GM23248 (cell line): ENCODE measurements around the gene MACROD2. TPM values are rescaled to one million over a fixed set of nuclear protein-coding genes. Genes with fewer than 3 reads are reported as not detected.

Experiments used
- DNase-seq: peaks from one replicate; pipeline ENCODE4 v3.0.0-alpha.2; 2015
- H2AFZ ChIP-seq: fragments of 200-600 bp; sonication (generic); 2 replicates; pipeline ENCODE4 v1.6.1; 2016; ENCODE audit warnings: antibody characterized with exemption
- H3F3A ChIP-seq: fragments of 200-600 bp; sonication (generic); 2 replicates; pipeline ENCODE4 v1.6.1; 2016; ENCODE audit warnings: mild to moderate bottlenecking, antibody characterized with exemption, mixed run types; ENCODE audit not compliant: insufficient read depth
- H3K27ac ChIP-seq: fragments of 200-600 bp; sonication (generic); 2 replicates; pipeline ENCODE4 v1.5.1; 2016; ENCODE audit warnings: mild to moderate bottlenecking
- H3K27me3 ChIP-seq: fragments of 200-600 bp; sonication (generic); replicated peaks from 2 replicates; pipeline ENCODE4 v1.6.1; 2016; ENCODE audit warnings: mild to moderate bottlenecking; ENCODE audit not compliant: insufficient read depth
- H3K36me3 ChIP-seq: fragments of 200-600 bp; sonication (generic); 2 replicates; pipeline ENCODE4 v1.6.1; 2016; ENCODE audit warnings: low read depth, mild to moderate bottlenecking
- H3K4me1 ChIP-seq: fragments of 200-600 bp; sonication (generic); 2 replicates; pipeline ENCODE4 v1.6.1; 2016; ENCODE audit warnings: mild to moderate bottlenecking; ENCODE audit not compliant: insufficient read depth
- H3K4me2 ChIP-seq: fragments of 200-600 bp; sonication (generic); one replicate; pipeline ENCODE4 v1.6.1; 2016; ENCODE audit warnings: mild to moderate bottlenecking; ENCODE audit not compliant: unreplicated experiment
- H3K4me3 ChIP-seq: fragments of 200-600 bp; sonication (generic); 2 replicates; pipeline ENCODE4 v1.5.1; 2016; ENCODE audit warnings: mild to moderate bottlenecking
- H3K79me2 ChIP-seq: fragments of 200-600 bp; sonication (generic); 2 replicates; pipeline ENCODE4 v1.6.1; 2016; ENCODE audit warnings: mild to moderate bottlenecking; ENCODE audit not compliant: insufficient read depth
- H3K9ac ChIP-seq: fragments of 200-600 bp; sonication (generic); 2 replicates; pipeline ENCODE4 v1.6.1; 2016; ENCODE audit warnings: mild to moderate bottlenecking
- H3K9me2 ChIP-seq: fragments of 200-600 bp; sonication (generic); 2 replicates; pipeline ENCODE4 v1.6.1; 2016; ENCODE audit warnings: mixed run types, mild to moderate bottlenecking, moderate library complexity; ENCODE audit not compliant: insufficient read depth
- H3K9me3 ChIP-seq: fragments of 200-600 bp; sonication (generic); one replicate; pipeline ENCODE4 v1.6.1; 2017; ENCODE audit warnings: low read depth
- H4K20me1 ChIP-seq: fragments of 200-600 bp; sonication (generic); 2 replicates; pipeline ENCODE4 v1.6.0; 2016; ENCODE audit not compliant: insufficient read depth
- EZH2 ChIP-seq: fragments of 200-600 bp; sonication (generic); IDR thresholded peaks from 2 replicates; pipeline ENCODE4 v1.6.1; 2018; ENCODE audit warnings: antibody characterized with exemption, mild to moderate bottlenecking; ENCODE audit not compliant: insufficient read depth, poor library complexity, severe bottlenecking
- EZH2phosphoT487 ChIP-seq: fragments of 200-600 bp; sonication (generic); IDR thresholded peaks from 2 replicates; pipeline ENCODE4 v1.6.1; 2018; ENCODE audit warnings: antibody characterized with exemption, moderate library complexity, mild to moderate bottlenecking, low read depth; ENCODE audit not compliant: insufficient read depth
- WGBS, 2 experiments: methylation state at CpG; one replicate each; pipeline ENCODE4 v1.1.6; 2015 to 2017; ENCODE audit warnings: low lambda C conversion rate in 2 of 2, low coverage in 1 of 2; ENCODE audit errors: missing lambda C conversion rate in 2 of 2; 5-methylcytosine and 5-hydroxymethylcytosine counted together
- in situ Hi-C: fragments of 300-500 bp; cut with MboI; formaldehyde crosslinking; loops from 2 replicates; pipeline ENCODE4 v1.15.0; 2020
- polyA plus RNA-seq: library from polyadenylated mRNA; unstranded; fragments of >200 nt; fragmentation: Nextera tagmentation; extraction: Ambion mirVana; gene quantifications from 2 replicates; pipeline ENCODE4 v1.2.1, GENCODE V29; 2016
- total RNA-seq: library from RNA; depleted of rRNA; stranded (reverse); fragments of >200 nt; shearing (Covaris generic); gene quantifications from 2 replicates; pipeline ENCODE4 v1.2.3, GENCODE V29; 2014

The MACROD2 gene
- total and polyA plus RNA-seq, 2 experiments from 2014 or later, result 1.1 to 3.1 TPM

- DNase-seq, result no peak
- H4K20me1 ChIP-seq, result no peaks in the 10 kb centered on the region
- no peak for TF ChIP-seq EZH2phosphoT487
- TF ChIP-seq EZH2, result no peak
- H3K9me2 ChIP-seq, result no peaks in the 10 kb centered on the region
- no peaks in the 10 kb centered on the region for H3F3A ChIP-seq
- H3K4me1 ChIP-seq, result no peaks in the 10 kb centered on the region
- H2AFZ ChIP-seq, result no peak overlapping the region
- H3K4me2 ChIP-seq, result no peak overlapping the region
- in situ Hi-C loops, result no loop called here
- WGBS, 2 experiments, result 31 to 32% methylated on average over 3 of the region's 3 CpGs
- no peaks in the 10 kb centered on the region for H3K79me2 ChIP-seq
- no peaks in the 10 kb centered on the region for H3K9me3 ChIP-seq
- H3K36me3 ChIP-seq, result no peaks in the 10 kb centered on the region
- H3K9ac ChIP-seq, result no peak overlapping the region
- no peak overlapping the region for H3K4me3 ChIP-seq
- H3K27me3 ChIP-seq, result no peaks in the 10 kb centered on the region
- no peak overlapping the region for H3K27ac ChIP-seq
Observed at GRCh38 chr20:15905661-15906060, 1910.3 kb downstream of the MACROD2 start.

- Histone ChIP-seq H3K4me3 (no peak overlapping the region), H3K4me1 (no peaks in the 10 kb centered on the region), H3K9ac (no peak overlapping the region), H3K79me2 (no peaks in the 10 kb centered on the region), H3K27ac (no peak overlapping the region), H3K4me2 (no peak overlapping the region), H3K36me3 (no peaks in the 10 kb centered on the region), H3K9me2 (no peaks in the 10 kb centered on the region), H2AFZ (no peak overlapping the region), H3F3A (no peaks in the 10 kb centered on the region), H3K27me3 (no peaks in the 10 kb centered on the region), H3K9me3 (no peaks in the 10 kb centered on the region), H4K20me1 (no peaks in the 10 kb centered on the region)
- no peak for DNase-seq
- 26 to 34% methylated on average over 2 of the region's 2 CpGs for WGBS, 2 experiments
- TF ChIP-seq EZH2phosphoT487 (no peak), EZH2 (no peak)
- in situ Hi-C loops, result no loop called here
Observed at GRCh38 chr20:15909995-15910394, 1914.7 kb downstream of the MACROD2 start.

GRCh38 chr20:15911581-15911980 lies 1916.3 kb downstream of the MACROD2 start:
- Histone ChIP-seq H3K4me3 (no peak overlapping the region), H3K4me1 (no peaks in the 10 kb centered on the region), H3K9ac (no peak overlapping the region), H3F3A (no peaks in the 10 kb centered on the region), H3K79me2 (no peaks in the 10 kb centered on the region), H4K20me1 (no peaks in the 10 kb centered on the region), H3K36me3 (no peaks in the 10 kb centered on the region), H3K27me3 (no peaks in the 10 kb centered on the region), H3K4me2 (no peak overlapping the region), H3K9me3 (no peaks in the 10 kb centered on the region), H2AFZ (no peak overlapping the region), H3K27ac (no peak overlapping the region), H3K9me2 (no peaks in the 10 kb centered on the region)
- in situ Hi-C loops, result no loop called here
- TF ChIP-seq EZH2phosphoT487 (no peak), EZH2 (no peak)
- DNase-seq, result no peak
- WGBS, 2 experiments, result 49 to 54% methylated on average over 7 of the region's 7 CpGs

GRCh38 chr20:15913391-15914025 lies 1918.2 kb downstream of the MACROD2 start:
- no peaks in the 10 kb centered on the region for H3K9me3 ChIP-seq
- no peaks in the 10 kb centered on the region for H4K20me1 ChIP-seq
- H2AFZ ChIP-seq, result no peak overlapping the region
- WGBS, 2 experiments, result 1 to 2% methylated on average over 3 of the region's 3 CpGs
- no peaks in the 10 kb centered on the region for H3K36me3 ChIP-seq
- no peak overlapping the region for H3K4me2 ChIP-seq
- no peaks in the 10 kb centered on the region for H3K9me2 ChIP-seq
- no peaks in the 10 kb centered on the region for H3K79me2 ChIP-seq
- H3K4me1 ChIP-seq, result no peaks in the 10 kb centered on the region
- TF ChIP-seq EZH2phosphoT487, result no peak
- no peak for TF ChIP-seq EZH2
- in situ Hi-C loops, result no loop called here
- no peak overlapping the region for H3K9ac ChIP-seq
- no peak overlapping the region for H3K27ac ChIP-seq
- H3F3A ChIP-seq, result no peaks in the 10 kb centered on the region
- no peaks in the 10 kb centered on the region for H3K27me3 ChIP-seq
- DNase-seq, result no peak
- H3K4me3 ChIP-seq, result no peak overlapping the region

- Histone ChIP-seq H3K27ac (no peak overlapping the region), H3F3A (no peaks in the 10 kb centered on the region), H3K4me3 (no peak overlapping the region), H3K4me1 (no peaks in the 10 kb centered on the region), H3K4me2 (no peak overlapping the region), H4K20me1 (no peaks in the 10 kb centered on the region), H3K79me2 (no peaks in the 10 kb centered on the region), H3K9me3 (no peaks in the 10 kb centered on the region), H3K9me2 (no peaks in the 10 kb centered on the region), H3K9ac (no peak overlapping the region), H2AFZ (no peak overlapping the region), H3K27me3 (no peaks in the 10 kb centered on the region), H3K36me3 (no peaks in the 10 kb centered on the region)
- 41 to 48% methylated on average over 5 of the region's 5 CpGs for WGBS, 2 experiments
- TF ChIP-seq EZH2, result no peak
- TF ChIP-seq EZH2phosphoT487, result no peak
- DNase-seq, result no peak
- in situ Hi-C loops, result no loop called here
Observed at GRCh38 chr20:15916623-15917022, 1921.3 kb downstream of the MACROD2 start.
